Mucosa of descending colon (tissue), 3 donors: ENCODE measurements around the gene PTPRM. TPM values are rescaled to one million over a fixed set of nuclear protein-coding genes. Genes with fewer than 3 reads are reported as not detected.

Source experiments
- ATAC-seq: fragments of 200-7000 bp; cut with Tn5 transposase; one replicate; pipeline ENCODE4 v1.9.1; 2020; ENCODE audit warnings: mild to moderate bottlenecking, moderate library complexity
- DNase-seq, 3 donors: peaks; one replicate each; pipeline ENCODE4 v3.0.0-alpha.2; 2020
- H3K36me3 ChIP-seq: fragments of 200-600 bp; one replicate; pipeline ENCODE4 v1.8.0; 2021; ENCODE audit warnings: low read depth, mild to moderate bottlenecking
- H3K4me1 ChIP-seq: fragments of 200-600 bp; one replicate; pipeline ENCODE4 v1.8.0; 2021; ENCODE audit warnings: low read depth, mild to moderate bottlenecking
- H3K4me3 ChIP-seq: fragments of 200-600 bp; one replicate; pipeline ENCODE4 v1.8.0; 2021; ENCODE audit warnings: mild to moderate bottlenecking
- H3K9me3 ChIP-seq: fragments of 200-600 bp; one replicate; pipeline ENCODE4 v1.8.0; 2021; ENCODE audit warnings: mild to moderate bottlenecking
- intact Hi-C, 2 donors: fragments of 100-400 bp; cut with DNase I in 1 of 2; cut with micrococcal nuclease in 1 of 2; formaldehyde crosslinking; loops; one replicate each; pipeline versions ENCODE4 v1.11.0 to v1.11.1; 2022; cut with DNase I, micrococcal nuclease
- total RNA-seq, 3 donors: library from RNA; stranded (reverse); fragmentation: NEBNext Ultra II Directional in 2 of 3; extraction: Animal tissue kit (Norgen Biotek cat#: 25700) in 2 of 3; gene quantifications; one replicate each; pipeline versions ENCODE4 v1.2.1 to v1.2.4, GENCODE V29; 2021 to 2023
- TF ChIP-seq, protein P1 (sequence below): fragments of 200-600 bp; IDR thresholded peaks from one replicate; pipeline ENCODE4 v1.8.0; 2022; ENCODE audit warnings: antibody characterized with exemption, mild to moderate bottlenecking
- donor health status: DM: no; HTN: no; CAD: no; lungs with moderate emphysema.
- donor health status: DM: no; HTN: no; CAD: no.
- donor health status: DM: no; HTN: yes; CAD: no.

PTPRM gene
- total RNA-seq, 3 donors from 2014 or later, result 15.3 to 41.1 (median 19.6) TPM

DNA sequence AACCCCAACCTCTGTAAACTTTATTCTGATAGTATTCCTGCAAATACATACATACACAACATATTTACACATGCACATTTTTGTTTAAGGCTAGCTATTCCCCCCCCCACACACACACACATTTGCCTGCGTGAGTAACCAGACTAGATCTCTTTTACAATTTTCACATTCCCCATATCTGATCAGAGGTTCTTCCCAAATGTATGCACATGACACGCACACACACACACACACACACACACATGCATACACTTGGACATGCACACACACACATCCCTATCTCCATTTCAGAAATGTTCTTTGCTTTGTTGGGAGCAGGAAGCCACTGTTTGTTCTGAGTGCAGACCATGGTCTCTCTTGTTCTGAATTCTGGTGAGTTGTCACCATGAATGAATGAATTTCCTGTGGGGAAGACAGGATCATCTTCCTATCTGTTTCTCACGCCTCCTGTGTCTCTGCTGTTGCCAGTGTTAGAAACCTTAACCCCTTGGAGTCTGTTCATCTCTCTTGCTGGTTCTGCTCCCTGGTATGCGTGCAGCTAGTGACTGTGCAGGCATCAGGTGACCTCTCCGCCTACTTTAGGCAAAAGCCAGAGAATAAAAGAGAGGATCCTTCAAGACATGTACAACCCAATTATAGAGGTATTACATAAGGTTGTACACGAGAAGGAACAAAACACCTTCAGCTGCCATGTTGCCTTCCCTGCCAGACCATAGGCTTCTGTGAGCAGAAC is 791.1 kb downstream of the PTPRM start:
- Histone ChIP-seq H3K36me3 (no peaks in the 10 kb centered on the region), H3K9me3 (no peaks in the 10 kb centered on the region), H3K4me3 (no peak overlapping the region), H3K4me1 (no peaks in the 10 kb centered on the region)
- ATAC-seq (no peak), DNase-seq (no peak)
- TF ChIP-seq, protein P1, sequence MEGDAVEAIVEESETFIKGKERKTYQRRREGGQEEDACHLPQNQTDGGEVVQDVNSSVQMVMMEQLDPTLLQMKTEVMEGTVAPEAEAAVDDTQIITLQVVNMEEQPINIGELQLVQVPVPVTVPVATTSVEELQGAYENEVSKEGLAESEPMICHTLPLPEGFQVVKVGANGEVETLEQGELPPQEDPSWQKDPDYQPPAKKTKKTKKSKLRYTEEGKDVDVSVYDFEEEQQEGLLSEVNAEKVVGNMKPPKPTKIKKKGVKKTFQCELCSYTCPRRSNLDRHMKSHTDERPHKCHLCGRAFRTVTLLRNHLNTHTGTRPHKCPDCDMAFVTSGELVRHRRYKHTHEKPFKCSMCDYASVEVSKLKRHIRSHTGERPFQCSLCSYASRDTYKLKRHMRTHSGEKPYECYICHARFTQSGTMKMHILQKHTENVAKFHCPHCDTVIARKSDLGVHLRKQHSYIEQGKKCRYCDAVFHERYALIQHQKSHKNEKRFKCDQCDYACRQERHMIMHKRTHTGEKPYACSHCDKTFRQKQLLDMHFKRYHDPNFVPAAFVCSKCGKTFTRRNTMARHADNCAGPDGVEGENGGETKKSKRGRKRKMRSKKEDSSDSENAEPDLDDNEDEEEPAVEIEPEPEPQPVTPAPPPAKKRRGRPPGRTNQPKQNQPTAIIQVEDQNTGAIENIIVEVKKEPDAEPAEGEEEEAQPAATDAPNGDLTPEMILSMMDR, result no peak
- intact Hi-C loops, result no loop called here

DNA sequence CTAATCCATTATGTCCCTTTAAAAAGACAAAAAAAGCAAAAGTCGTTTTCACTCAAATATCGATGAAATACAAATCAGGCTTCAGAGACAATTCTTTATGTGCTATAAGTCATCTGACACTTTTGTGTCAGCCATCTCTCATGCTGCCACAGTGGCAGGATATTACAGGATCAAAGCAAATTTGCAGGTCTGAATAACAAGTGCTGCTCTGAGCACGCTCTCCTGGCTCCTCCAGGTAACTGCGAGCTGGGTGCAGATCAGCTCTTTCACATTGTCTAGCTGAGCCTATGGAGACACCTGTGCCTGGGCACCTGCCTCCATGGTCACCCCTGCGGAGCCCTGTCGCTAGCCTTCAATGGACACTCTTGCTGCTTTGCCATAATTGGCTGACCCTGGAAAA is 792.0 kb downstream of the PTPRM start:
- Histone ChIP-seq H3K4me3 (no peak overlapping the region), H3K36me3 (no peaks in the 10 kb centered on the region), H3K4me1 (no peaks in the 10 kb centered on the region), H3K9me3 (no peaks in the 10 kb centered on the region)
- no peak for DNase-seq
- intact Hi-C loops, result no loop called here
- TF ChIP-seq, protein P1, result no peak
- no peak for ATAC-seq

DNA sequence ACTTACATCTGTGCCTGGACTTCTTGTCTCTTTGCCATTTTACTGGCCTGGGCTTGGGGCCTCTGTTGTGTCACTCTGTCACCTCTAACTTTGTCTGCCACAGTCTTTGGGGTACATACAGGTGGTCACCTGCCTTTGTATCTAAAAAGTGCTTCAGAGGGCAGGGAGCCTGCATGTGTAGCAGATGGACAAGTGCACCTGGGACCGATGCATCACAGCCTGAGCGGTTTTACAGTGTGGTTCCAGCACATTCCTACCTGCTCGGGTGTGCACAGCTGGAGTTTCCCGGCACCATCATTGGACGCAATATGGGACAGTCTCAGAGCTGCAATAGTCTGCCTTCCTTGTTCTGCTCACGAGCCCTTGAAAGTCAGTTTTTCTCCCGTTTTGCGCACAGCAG is 792.4 kb downstream of the PTPRM start:
- ATAC-seq (no peak), DNase-seq (no peak)
- TF ChIP-seq, protein P1, result no peak
- intact Hi-C loops, result no loop called here
- H3K4me3 ChIP-seq, result no peak overlapping the region
- no peaks in the 10 kb centered on the region for H3K4me1 ChIP-seq
- H3K9me3 ChIP-seq, result no peaks in the 10 kb centered on the region
- H3K36me3 ChIP-seq, result no peaks in the 10 kb centered on the region

DNA sequence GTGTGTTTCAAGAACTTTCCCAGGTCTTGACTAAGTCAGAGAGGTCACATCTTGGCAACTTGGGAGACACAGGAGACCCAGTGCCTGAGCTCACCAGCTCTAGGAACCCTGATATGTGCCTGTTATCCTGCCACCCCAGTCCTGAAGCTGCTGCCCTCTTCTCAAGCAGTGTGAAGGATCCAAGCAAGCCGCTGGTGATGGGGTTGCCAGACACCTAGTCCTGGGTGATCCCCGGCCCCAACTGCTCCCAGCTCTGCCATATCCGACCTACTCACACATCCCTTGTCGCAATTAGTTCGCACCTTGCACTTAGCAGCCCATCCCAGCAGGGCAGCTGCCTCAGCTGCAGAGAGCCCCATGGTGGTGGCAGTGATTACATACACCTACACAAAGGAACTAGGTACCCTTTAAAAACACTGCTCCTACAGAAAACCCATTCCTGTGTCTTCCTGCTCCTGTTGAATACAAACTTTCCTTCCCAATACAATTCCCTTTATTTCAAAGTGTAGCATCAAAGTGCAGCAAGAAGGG is 794.9 kb downstream of the PTPRM start:
- Histone ChIP-seq H3K4me3 (no peak overlapping the region), H3K36me3 (no peaks in the 10 kb centered on the region), H3K9me3 (no peaks in the 10 kb centered on the region), H3K4me1 (no peaks in the 10 kb centered on the region)
- no peak for ATAC-seq
- no peak for DNase-seq
- intact Hi-C loops, result no loop called here
- TF ChIP-seq, protein P1, result no peak

DNA sequence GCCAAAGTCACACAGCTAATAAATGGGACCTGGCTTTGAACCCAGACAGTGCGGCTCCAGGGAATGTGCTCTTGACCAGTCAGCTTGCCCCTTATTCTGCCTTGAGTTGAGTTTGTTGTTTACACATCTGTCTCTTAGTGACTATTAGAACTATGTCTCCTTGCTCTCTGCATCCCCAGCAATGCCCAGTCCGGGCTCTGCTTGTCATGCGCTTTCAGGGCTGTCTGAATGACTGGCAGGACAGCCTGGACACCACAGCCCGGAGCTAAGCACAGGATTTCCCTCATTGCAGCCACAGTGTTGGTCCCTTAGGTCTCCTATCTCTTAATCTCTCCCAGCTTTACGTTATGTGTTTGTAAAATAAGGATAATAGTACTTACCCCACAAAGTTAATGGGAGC is 795.7 kb downstream of the PTPRM start:
- ATAC-seq (no peak), DNase-seq (no peak)
- no peaks in the 10 kb centered on the region for H3K36me3 ChIP-seq
- intact Hi-C loops, result no loop called here
- TF ChIP-seq, protein P1, result no peak
- no peaks in the 10 kb centered on the region for H3K4me1 ChIP-seq
- no peak overlapping the region for H3K4me3 ChIP-seq
- H3K9me3 ChIP-seq, result no peaks in the 10 kb centered on the region
